Uterus (tissue), 2 donors: ENCODE measurements around the gene GNA14.

Experiments
- POLR2A ChIP-seq, 2 donors: fragments of 450-650 bp; IDR thresholded peaks; one replicate each; pipeline ENCODE4 v1.6.1; 2016; ENCODE audit warnings: antibody characterized with exemption in 2 of 2, mild to moderate bottlenecking in 1 of 2, moderate library complexity in 1 of 2
- TF ChIP-seq, protein P1 (sequence below), 4 experiments: fragments of 200-600 bp in 2 of 4; fragments of 450-650 bp in 2 of 4; sonication (generic) in 2 of 4; IDR thresholded peaks; one replicate each; pipeline ENCODE4 v1.5.1; 2016 to 2019; ENCODE audit warnings: antibody characterized with exemption in 4 of 4, mild to moderate bottlenecking in 2 of 4, moderate library complexity in 1 of 4

DNA sequence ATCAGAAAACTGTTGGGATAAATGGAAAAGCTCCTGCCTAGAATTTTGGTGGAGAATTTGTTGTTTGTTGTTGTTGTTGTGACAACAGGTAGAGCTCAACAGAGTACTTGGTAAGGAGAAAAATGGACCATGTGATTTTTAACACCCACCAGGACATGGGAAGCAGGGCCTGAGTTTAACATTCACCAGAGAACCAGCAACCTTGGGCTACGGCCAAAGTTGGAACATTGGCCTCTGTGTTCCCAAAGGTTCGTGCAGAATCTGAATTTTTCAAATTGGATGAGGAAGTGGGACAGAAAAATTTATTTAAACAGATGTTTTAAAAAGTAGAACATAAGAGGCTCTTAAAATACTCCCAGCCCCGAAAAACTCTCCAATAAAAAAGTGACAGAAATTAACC, 127.0 kb downstream of the GNA14 start:
- no peak for TF ChIP-seq POLR2A (IDR thresholded peaks at IDR 0.05)
- TF ChIP-seq, protein P1, sequence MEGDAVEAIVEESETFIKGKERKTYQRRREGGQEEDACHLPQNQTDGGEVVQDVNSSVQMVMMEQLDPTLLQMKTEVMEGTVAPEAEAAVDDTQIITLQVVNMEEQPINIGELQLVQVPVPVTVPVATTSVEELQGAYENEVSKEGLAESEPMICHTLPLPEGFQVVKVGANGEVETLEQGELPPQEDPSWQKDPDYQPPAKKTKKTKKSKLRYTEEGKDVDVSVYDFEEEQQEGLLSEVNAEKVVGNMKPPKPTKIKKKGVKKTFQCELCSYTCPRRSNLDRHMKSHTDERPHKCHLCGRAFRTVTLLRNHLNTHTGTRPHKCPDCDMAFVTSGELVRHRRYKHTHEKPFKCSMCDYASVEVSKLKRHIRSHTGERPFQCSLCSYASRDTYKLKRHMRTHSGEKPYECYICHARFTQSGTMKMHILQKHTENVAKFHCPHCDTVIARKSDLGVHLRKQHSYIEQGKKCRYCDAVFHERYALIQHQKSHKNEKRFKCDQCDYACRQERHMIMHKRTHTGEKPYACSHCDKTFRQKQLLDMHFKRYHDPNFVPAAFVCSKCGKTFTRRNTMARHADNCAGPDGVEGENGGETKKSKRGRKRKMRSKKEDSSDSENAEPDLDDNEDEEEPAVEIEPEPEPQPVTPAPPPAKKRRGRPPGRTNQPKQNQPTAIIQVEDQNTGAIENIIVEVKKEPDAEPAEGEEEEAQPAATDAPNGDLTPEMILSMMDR (IDR thresholded peaks at IDR 0.05) = no peak
